Suprapubic skin (tissue), 4 donors: Measurements from ENCODE around the gene ZBTB16. TPM values are rescaled to one million over a fixed set of nuclear protein-coding genes. Genes with fewer than 3 reads are reported as not detected.

Source experiments
- DNase-seq, 2 donors: peaks; one replicate each; pipeline ENCODE4 v3.0.0-alpha.2; 2019; ENCODE audit warnings: low spot score in 2 of 2
- H3K27ac ChIP-seq: fragments of 200-600 bp; sonication (generic); one replicate; pipeline ENCODE4 v1.5.1; 2019
- H3K27me3 ChIP-seq: fragments of 200-600 bp; sonication (generic); one replicate; pipeline ENCODE4 v1.5.1; 2019
- H3K36me3 ChIP-seq: fragments of 200-600 bp; sonication (generic); one replicate; pipeline ENCODE4 v1.5.1; 2019
- H3K4me1 ChIP-seq: fragments of 200-600 bp; sonication (generic); one replicate; pipeline ENCODE4 v1.5.1; 2019
- H3K4me3 ChIP-seq: fragments of 200-600 bp; sonication (generic); one replicate; pipeline ENCODE4 v1.5.1; 2019; ENCODE audit warnings: mild to moderate bottlenecking
- H3K9me3 ChIP-seq: fragments of 200-600 bp; sonication (generic); one replicate; pipeline ENCODE4 v1.5.1; 2019
- EP300 ChIP-seq: sonication (generic); formaldehyde crosslinking; IDR thresholded peaks from one replicate; pipeline ENCODE4 v1.6.1; 2017; ENCODE audit warnings: antibody characterized with exemption
- POLR2A ChIP-seq, 2 donors: fragments of 450-650 bp; IDR thresholded peaks; one replicate each; pipeline ENCODE4 v1.6.1; 2017; ENCODE audit warnings: antibody characterized with exemption in 2 of 2, mild to moderate bottlenecking in 2 of 2, moderate library complexity in 2 of 2
- POLR2AphosphoS5 ChIP-seq, 3 donors: sonication (generic); formaldehyde crosslinking; IDR thresholded peaks; one replicate each; pipeline ENCODE4 v1.6.1; 2017; ENCODE audit warnings: antibody characterized with exemption in 3 of 3
- WGBS: methylation state at CpG from one replicate; pipeline ENCODE4 v1.1.5; 2018; 5-methylcytosine and 5-hydroxymethylcytosine counted together
- total RNA-seq, 4 donors: library from RNA; depleted of rRNA; stranded (reverse); fragments of >200 nt; gene quantifications; one replicate each; pipeline ENCODE4 v1.1.0, GENCODE V29; 2016
- TF ChIP-seq, protein P1 (sequence below), 2 donors: fragments of 200-600 bp in 1 of 2; fragments of 450-650 bp in 1 of 2; sonication (generic) in 1 of 2; IDR thresholded peaks; one replicate each; pipeline ENCODE4 v1.5.1; 2016 to 2019; ENCODE audit warnings: antibody characterized with exemption in 2 of 2, mild to moderate bottlenecking in 1 of 2, moderate library complexity in 1 of 2

The ZBTB16 gene
- total RNA-seq, 4 donors from 2014 or later, result 142 to 474 (median 232) TPM

DNA sequence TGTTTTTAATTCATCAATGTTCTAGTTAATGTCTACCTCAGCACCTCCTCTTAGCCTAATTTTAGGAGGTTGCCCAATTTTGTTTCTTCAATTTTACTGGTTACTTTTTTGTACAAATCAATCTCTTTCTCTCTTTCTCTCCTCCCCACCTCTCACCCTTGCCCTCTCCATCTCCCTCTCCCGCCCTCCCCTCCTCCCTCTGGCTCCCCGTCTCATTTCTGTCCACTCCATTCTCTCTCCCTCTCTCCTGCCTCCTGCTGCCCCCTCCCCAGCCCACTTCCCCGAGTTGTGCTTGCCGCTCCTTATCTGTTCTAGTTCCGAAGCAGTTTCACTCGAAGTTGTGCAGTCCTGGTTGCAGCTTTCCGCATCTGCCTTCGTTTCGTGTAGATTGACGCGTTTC lies 195.8 kb downstream of the ZBTB16 start:
- Histone ChIP-seq H3K27ac (no peak overlapping the region), H3K36me3 (peaks cover 46% of the 10 kb centered on the region), H3K27me3 (no peaks in the 10 kb centered on the region), H3K9me3 (no peaks in the 10 kb centered on the region), H3K4me1 (peaks cover 46% of the 10 kb centered on the region), H3K4me3 (no peak overlapping the region)
- TF ChIP-seq POLR2A (IDR thresholded peaks at IDR 0.05) (no peak), POLR2AphosphoS5 (IDR thresholded peaks at IDR 0.05) (no peak), EP300 (no peak)
- TF ChIP-seq, protein P1, sequence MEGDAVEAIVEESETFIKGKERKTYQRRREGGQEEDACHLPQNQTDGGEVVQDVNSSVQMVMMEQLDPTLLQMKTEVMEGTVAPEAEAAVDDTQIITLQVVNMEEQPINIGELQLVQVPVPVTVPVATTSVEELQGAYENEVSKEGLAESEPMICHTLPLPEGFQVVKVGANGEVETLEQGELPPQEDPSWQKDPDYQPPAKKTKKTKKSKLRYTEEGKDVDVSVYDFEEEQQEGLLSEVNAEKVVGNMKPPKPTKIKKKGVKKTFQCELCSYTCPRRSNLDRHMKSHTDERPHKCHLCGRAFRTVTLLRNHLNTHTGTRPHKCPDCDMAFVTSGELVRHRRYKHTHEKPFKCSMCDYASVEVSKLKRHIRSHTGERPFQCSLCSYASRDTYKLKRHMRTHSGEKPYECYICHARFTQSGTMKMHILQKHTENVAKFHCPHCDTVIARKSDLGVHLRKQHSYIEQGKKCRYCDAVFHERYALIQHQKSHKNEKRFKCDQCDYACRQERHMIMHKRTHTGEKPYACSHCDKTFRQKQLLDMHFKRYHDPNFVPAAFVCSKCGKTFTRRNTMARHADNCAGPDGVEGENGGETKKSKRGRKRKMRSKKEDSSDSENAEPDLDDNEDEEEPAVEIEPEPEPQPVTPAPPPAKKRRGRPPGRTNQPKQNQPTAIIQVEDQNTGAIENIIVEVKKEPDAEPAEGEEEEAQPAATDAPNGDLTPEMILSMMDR (IDR thresholded peaks at IDR 0.05), result no peak
- no peak for DNase-seq
- 93% methylated on average over 11 of the region's 11 CpGs for WGBS

DNA sequence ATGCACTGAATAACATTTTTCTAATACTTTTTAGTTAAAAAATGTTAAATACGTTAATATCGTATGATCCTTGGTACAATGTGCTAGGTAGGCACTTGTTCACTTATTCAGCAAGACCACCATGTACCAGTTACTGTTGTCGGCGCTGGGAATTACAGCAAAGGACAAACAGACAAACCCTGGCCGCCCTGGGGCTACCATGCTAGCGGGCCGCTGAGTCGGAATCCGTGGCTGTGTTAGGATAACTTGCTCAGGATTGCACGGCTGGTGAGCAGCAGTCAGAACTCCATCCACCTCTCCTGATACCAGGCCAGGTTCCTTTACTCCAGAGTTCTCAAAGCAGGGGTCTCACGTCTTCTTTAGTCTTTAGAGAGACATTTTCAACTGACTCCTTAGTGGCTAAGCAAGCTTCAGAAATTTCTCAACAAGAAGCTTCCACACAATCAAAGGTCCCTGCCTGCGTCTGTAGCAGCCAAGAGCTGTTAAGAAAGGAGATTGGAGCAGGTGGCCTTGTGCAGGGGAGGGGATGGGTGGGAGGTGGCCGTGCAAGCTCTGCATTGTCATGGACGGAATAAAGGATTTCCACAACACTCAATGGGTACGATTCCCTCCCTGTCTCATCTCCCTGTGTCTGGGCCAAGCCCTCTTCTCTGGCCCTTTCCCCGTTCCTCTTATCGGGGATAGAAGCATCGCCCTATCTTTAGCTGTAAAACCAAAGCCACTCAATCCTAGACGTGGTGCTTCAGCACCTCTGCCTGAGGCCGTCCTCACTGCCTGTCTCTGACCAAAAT lies 196.9 kb downstream of the ZBTB16 start:
- no peak for DNase-seq
- no peaks in the 10 kb centered on the region for H3K9me3 ChIP-seq
- H3K36me3 ChIP-seq, result peaks cover 35% of the 10 kb centered on the region
- TF ChIP-seq, protein P1 (IDR thresholded peaks at IDR 0.05), result no peak
- H3K27me3 ChIP-seq, result no peaks in the 10 kb centered on the region
- peaks cover 53% of the 10 kb centered on the region for H3K4me1 ChIP-seq
- H3K27ac ChIP-seq, result peak overlapping the region; percentile 15
- H3K4me3 ChIP-seq, result no peak overlapping the region
- 91% methylated on average over 20 of the region's 20 CpGs for WGBS

DNA sequence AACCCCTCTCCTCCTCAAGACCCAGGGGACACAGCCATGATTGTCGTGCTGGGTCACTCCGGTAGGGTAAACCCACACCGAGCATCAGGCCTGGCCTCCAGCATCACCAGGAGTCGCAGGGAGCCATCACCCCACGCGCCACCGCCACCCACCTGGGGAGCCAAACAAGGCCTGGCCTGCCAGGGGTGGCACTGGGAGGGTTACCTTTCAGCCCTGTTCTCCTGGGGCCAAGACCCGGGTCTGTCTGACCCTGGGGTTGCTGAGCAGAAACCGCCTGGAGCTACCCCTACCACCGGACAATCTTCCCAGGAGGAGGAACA lies 197.4 kb downstream of the ZBTB16 start:
- WGBS, result 92% methylated on average over 10 of the region's 10 CpGs
- Histone ChIP-seq H3K36me3 (peaks cover 30% of the 10 kb centered on the region), H3K4me3 (no peak overlapping the region), H3K27ac (peak overlapping the region; percentile 15), H3K9me3 (no peaks in the 10 kb centered on the region), H3K4me1 (peaks cover 53% of the 10 kb centered on the region), H3K27me3 (no peaks in the 10 kb centered on the region)
- no peak for DNase-seq
- TF ChIP-seq, protein P1 (IDR thresholded peaks at IDR 0.05), result no peak
- TF ChIP-seq EP300, result no peak

DNA sequence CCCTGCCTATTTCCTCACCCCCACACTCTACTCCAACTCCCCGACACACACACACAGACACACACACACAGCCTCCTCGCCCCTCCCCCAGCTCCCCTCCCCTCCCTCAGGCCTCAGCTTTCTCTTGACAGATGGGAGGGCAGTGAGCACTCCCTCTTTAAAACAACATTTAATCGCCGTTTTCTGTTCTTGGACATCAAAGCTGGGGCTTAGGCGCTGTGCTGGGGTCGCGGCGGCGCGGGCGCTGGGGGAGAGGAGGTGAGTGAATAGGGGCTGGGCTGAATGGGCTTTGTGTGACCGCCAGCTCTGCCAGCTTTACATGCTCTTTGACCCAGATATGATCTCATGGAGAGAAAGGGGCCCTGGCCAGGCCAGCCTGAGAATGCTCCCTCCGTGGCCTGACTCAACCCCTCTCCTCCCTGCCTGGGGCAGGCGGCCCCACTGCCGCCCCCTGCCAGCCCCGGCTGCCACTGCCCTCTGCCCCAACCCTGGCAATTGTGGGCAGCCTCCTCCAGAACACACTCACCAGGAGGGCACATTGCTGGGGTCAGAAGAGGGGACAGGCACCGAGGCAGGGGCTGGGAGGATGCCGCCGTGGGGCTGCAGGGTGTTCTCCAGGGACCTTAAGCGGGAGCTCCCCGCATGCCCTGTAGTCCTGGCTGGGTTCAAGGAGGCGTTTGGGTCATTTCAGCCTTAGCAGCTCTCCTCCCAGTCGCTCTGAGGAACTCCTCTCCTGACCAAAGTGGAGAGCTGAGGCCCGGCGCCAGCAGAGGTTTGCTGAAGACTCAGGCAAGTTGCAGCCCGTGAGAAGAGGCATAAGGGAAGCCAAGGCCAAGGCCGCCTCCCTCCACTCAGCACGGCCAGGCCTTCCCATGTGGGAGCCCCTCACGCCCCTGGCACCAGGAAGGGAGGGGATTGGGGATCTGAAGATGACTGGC lies 198.4 kb downstream of the ZBTB16 start:
- Histone ChIP-seq H3K27me3 (no peaks in the 10 kb centered on the region), H3K36me3 (peaks cover 21% of the 10 kb centered on the region), H3K4me1 (peaks cover 49% of the 10 kb centered on the region), H3K27ac (peak overlapping the region; percentile 60), H3K9me3 (no peaks in the 10 kb centered on the region), H3K4me3 (no peak overlapping the region)
- TF ChIP-seq EP300, result no peak
- peak in 1 of 3 donors; percentile 10 for TF ChIP-seq POLR2AphosphoS5 (IDR thresholded peaks at IDR 0.05)
- TF ChIP-seq, protein P1 (IDR thresholded peaks at IDR 0.05), result no peak
- TF ChIP-seq POLR2A (IDR thresholded peaks at IDR 0.05), result no peak
- peak in 1 of 2 donors; percentile 85 for DNase-seq
- WGBS, result 43% methylated on average over 16 of the region's 29 CpGs

DNA sequence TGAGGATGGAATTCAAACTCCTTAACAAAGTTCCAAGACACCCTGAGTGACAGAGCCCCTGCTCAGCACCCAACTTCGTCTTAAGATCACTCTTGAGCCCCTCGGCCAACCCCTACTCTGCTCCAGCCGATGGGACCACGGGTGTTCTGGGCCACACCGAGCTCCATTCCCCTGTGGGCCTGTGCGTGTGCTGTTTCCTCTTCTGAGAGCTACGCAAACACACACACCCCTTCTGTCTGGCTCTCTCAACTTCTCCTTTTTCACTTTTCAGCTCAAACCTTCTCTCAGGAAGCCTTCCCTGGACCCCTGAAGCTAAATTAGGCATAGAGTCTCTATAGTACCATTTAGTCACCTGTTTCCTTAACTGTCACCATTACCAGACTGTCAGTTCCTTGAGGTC lies 199.2 kb downstream of the ZBTB16 start:
- TF ChIP-seq POLR2A (IDR thresholded peaks at IDR 0.05) (no peak), EP300 (no peak), POLR2AphosphoS5 (IDR thresholded peaks at IDR 0.05) (no peak)
- TF ChIP-seq, protein P1 (IDR thresholded peaks at IDR 0.05), result no peak
- Histone ChIP-seq H3K4me1 (peaks cover 49% of the 10 kb centered on the region), H3K27ac (peak overlapping the region; percentile 60), H3K4me3 (no peak overlapping the region), H3K27me3 (no peaks in the 10 kb centered on the region), H3K9me3 (no peaks in the 10 kb centered on the region), H3K36me3 (peaks cover 13% of the 10 kb centered on the region)
- 86% methylated on average over 7 of the region's 7 CpGs for WGBS
- DNase-seq, result no peak
